MM.1S (cell line): Measurements from ENCODE around the gene FN3KRP.
A peak's percentile ranks its signal among the peaks of the same experiment; 100 is the strongest.

Experiments used
- DNase-seq: peaks from one replicate; pipeline ENCODE4 v3.0.0-alpha.2; 2015
- H2AFZ ChIP-seq: fragments of 300-600 bp; sonication (generic); 2 replicates; pipeline ENCODE4 v1.6.0; 2016; ENCODE audit warnings: antibody characterized with exemption, low read length
- H3F3A ChIP-seq: fragments of 300-600 bp; sonication (generic); 2 replicates; pipeline ENCODE4 v1.6.1; 2016; ENCODE audit warnings: mild to moderate bottlenecking, antibody characterized with exemption, low read length, moderate library complexity, mixed read lengths; ENCODE audit not compliant: insufficient read depth
- H3K27ac ChIP-seq: fragments of 300-600 bp; sonication (generic); 2 replicates; pipeline ENCODE4 v1.5.1; 2016; ENCODE audit warnings: mild to moderate bottlenecking, low read length
- H3K27me3 ChIP-seq: fragments of 300-600 bp; sonication (generic); replicated peaks from 2 replicates; pipeline ENCODE4 v1.6.0; 2016; ENCODE audit warnings: low read length; ENCODE audit not compliant: insufficient read depth
- H3K36me3 ChIP-seq: fragments of 300-600 bp; sonication (generic); replicated peaks from 2 replicates; pipeline ENCODE4 v1.6.1; 2016; ENCODE audit warnings: mild to moderate bottlenecking, low read length, mixed read lengths; ENCODE audit not compliant: insufficient read depth
- H3K4me1 ChIP-seq: fragments of 300-600 bp; sonication (generic); 2 replicates; pipeline ENCODE4 v1.6.1; 2016; ENCODE audit warnings: low read length, mixed read lengths
- H3K4me2 ChIP-seq: fragments of 300-600 bp; sonication (generic); 2 replicates; pipeline ENCODE4 v1.6.0; 2016; ENCODE audit warnings: low read depth, low read length
- H3K4me3 ChIP-seq: fragments of 300-600 bp; sonication (generic); 2 replicates; pipeline ENCODE4 v1.5.1; 2016; ENCODE audit warnings: low read length, mixed read lengths
- H3K79me2 ChIP-seq: fragments of 300-600 bp; sonication (generic); 2 replicates; pipeline ENCODE4 v1.6.1; 2016; ENCODE audit warnings: mixed run types, low read length, mixed read lengths
- H3K9ac ChIP-seq: fragments of 300-600 bp; sonication (generic); 2 replicates; pipeline ENCODE4 v1.6.1; 2016; ENCODE audit warnings: low read length, mixed read lengths
- H3K9me2 ChIP-seq: fragments of 300-600 bp; sonication (generic); replicated peaks from 2 replicates; pipeline ENCODE4 v1.6.1; 2016; ENCODE audit warnings: mild to moderate bottlenecking, low read length, mixed read lengths; ENCODE audit not compliant: insufficient read depth
- H3K9me3 ChIP-seq: fragments of 300-600 bp; sonication (generic); replicated peaks from 2 replicates; pipeline ENCODE4 v1.6.1; 2016; ENCODE audit warnings: mild to moderate bottlenecking, low read length, mixed read lengths; ENCODE audit not compliant: insufficient read depth
- H4K20me1 ChIP-seq: fragments of 300-600 bp; sonication (generic); 2 replicates; pipeline ENCODE4 v1.6.1; 2016; ENCODE audit warnings: mild to moderate bottlenecking, low read length, moderate library complexity, mixed read lengths; ENCODE audit not compliant: insufficient read depth
- CTCF ChIP-seq: fragments of 300-600 bp; sonication (generic); IDR thresholded peaks from 2 replicates; pipeline ENCODE4 v1.5.1; 2016; ENCODE audit warnings: antibody characterized with exemption, low read length, mixed read lengths
- EZH2 ChIP-seq: fragments of 300-600 bp; sonication (generic); optimal IDR thresholded peaks from 2 replicates; pipeline ENCODE3; 2017; ENCODE audit warnings: low read depth, mild to moderate bottlenecking, antibody characterized with exemption, low read length, mixed read lengths
- EZH2phosphoT487 ChIP-seq: fragments of 300-600 bp; sonication (generic); IDR thresholded peaks from 2 replicates; pipeline ENCODE4 v1.6.1; 2018; ENCODE audit warnings: antibody characterized with exemption, low read length

FN3KRP gene

GRCh38 chr17:82696916-82697807, 19.3 kb upstream of the FN3KRP start:
- no peaks in the 10 kb centered on the region for H3F3A ChIP-seq
- no peaks in the 10 kb centered on the region for H3K27me3 ChIP-seq
- H3K9ac ChIP-seq, result no peak overlapping the region
- no peak overlapping the region for H2AFZ ChIP-seq
- H3K36me3 ChIP-seq, result no peaks in the 10 kb centered on the region
- DNase-seq, result no peak
- H3K79me2 ChIP-seq, result peaks cover 10% of the 10 kb centered on the region; the same call in 1 of the 2 replicates
- no peaks in the 10 kb centered on the region for H3K9me3 ChIP-seq
- H3K4me3 ChIP-seq, result peak overlapping the region; percentile 53; the same call in 1 of the 2 replicates
- no peak overlapping the region for H3K27ac ChIP-seq
- H3K4me1 ChIP-seq, result peaks cover 4% of the 10 kb centered on the region; the same call in 1 of the 2 replicates
- no peaks in the 10 kb centered on the region for H4K20me1 ChIP-seq
- H3K9me2 ChIP-seq, result no peaks in the 10 kb centered on the region
- no peak for TF ChIP-seq EZH2
- TF ChIP-seq CTCF, result no peak
- TF ChIP-seq EZH2phosphoT487, result no peak
- peak overlapping the region; percentile 65 for H3K4me2 ChIP-seq

- TF ChIP-seq EZH2 (no peak), EZH2phosphoT487 (no peak), CTCF (no peak)
- Histone ChIP-seq H3F3A (no peaks in the 10 kb centered on the region), H3K36me3 (no peaks in the 10 kb centered on the region), H3K4me2 (peak overlapping the region; percentile 65), H3K27me3 (no peaks in the 10 kb centered on the region), H3K4me3 (peak overlapping the region; percentile 53; the same call in 1 of the 2 replicates), H4K20me1 (no peaks in the 10 kb centered on the region), H3K9me2 (no peaks in the 10 kb centered on the region), H3K9me3 (no peaks in the 10 kb centered on the region), H3K79me2 (peaks cover 10% of the 10 kb centered on the region; the same call in 1 of the 2 replicates), H3K4me1 (peaks cover 4% of the 10 kb centered on the region; the same call in 1 of the 2 replicates), H3K27ac (no peak overlapping the region), H2AFZ (no peak overlapping the region), H3K9ac (no peak overlapping the region)
- DNase-seq, result no peak
Measured at GRCh38 chr17:82697808-82698064, 18.8 kb upstream of the FN3KRP start.

GRCh38 chr17:82698065-82698973, 18.2 kb upstream of the FN3KRP start, which contains the start of gene RAB40B:
TSS of gene RAB40B (minus strand) at chr17:82698698. CDS start at chr17:82698596, 102 bp downstream.
- H3K27ac ChIP-seq, result no peak within 1 kb of the TSS
- peaks cover 9% of the 10 kb centered on the region; the same call in 1 of the 2 replicates for H3K79me2 ChIP-seq
- H3K9me3 ChIP-seq, result no peaks in the 10 kb centered on the region
- no peaks in the 10 kb centered on the region for H3K36me3 ChIP-seq
- peak within 1 kb of the TSS; percentile 80 for H3K4me3 ChIP-seq
- no peaks in the 10 kb centered on the region for H3K27me3 ChIP-seq
- peak; percentile 98 for DNase-seq
- TF ChIP-seq EZH2, result no peak
- TF ChIP-seq EZH2phosphoT487, result no peak
- no peak for TF ChIP-seq CTCF
- peak within 1 kb of the TSS; percentile 45; the same call in 1 of the 2 replicates for H3K9ac ChIP-seq
- H3F3A ChIP-seq, result no peaks in the 10 kb centered on the region
- H3K4me1 ChIP-seq, result peaks cover 4% of the 10 kb centered on the region; the same call in 1 of the 2 replicates
- no peaks in the 10 kb centered on the region for H4K20me1 ChIP-seq
- no peaks in the 10 kb centered on the region for H3K9me2 ChIP-seq
- H2AFZ ChIP-seq, result peak within 1 kb of the TSS; percentile 89
- H3K4me2 ChIP-seq, result peak within 1 kb of the TSS; percentile 95
